Right hindlimb (tissue), 1 donor: Measurements from ENCODE around the gene SOSTDC1.

Experiments
- DNase-seq: peaks from one replicate; pipeline ENCODE4 v3.0.0-alpha.2; 2018

SOSTDC1 gene

DNA sequence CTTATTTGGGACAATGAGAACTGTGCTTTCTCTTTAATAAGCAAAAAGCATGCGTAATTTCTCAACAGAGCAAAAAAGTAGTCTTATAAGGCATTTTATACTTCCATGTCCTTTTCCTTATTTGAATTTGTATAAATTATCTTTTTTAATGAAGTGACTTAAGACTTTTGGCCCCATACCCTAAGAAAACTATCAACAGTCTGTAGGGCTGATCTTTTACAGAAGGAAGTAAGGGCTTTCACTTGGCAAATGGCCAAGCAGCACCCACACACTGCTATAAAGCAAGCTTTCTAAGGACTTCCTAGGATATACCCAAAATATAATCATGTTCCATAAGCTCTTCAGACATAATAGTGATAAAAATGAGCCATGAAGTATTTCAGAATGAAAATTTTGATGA is 47.6 kb downstream of the SOSTDC1 start:
- DNase-seq = no peak

DNA sequence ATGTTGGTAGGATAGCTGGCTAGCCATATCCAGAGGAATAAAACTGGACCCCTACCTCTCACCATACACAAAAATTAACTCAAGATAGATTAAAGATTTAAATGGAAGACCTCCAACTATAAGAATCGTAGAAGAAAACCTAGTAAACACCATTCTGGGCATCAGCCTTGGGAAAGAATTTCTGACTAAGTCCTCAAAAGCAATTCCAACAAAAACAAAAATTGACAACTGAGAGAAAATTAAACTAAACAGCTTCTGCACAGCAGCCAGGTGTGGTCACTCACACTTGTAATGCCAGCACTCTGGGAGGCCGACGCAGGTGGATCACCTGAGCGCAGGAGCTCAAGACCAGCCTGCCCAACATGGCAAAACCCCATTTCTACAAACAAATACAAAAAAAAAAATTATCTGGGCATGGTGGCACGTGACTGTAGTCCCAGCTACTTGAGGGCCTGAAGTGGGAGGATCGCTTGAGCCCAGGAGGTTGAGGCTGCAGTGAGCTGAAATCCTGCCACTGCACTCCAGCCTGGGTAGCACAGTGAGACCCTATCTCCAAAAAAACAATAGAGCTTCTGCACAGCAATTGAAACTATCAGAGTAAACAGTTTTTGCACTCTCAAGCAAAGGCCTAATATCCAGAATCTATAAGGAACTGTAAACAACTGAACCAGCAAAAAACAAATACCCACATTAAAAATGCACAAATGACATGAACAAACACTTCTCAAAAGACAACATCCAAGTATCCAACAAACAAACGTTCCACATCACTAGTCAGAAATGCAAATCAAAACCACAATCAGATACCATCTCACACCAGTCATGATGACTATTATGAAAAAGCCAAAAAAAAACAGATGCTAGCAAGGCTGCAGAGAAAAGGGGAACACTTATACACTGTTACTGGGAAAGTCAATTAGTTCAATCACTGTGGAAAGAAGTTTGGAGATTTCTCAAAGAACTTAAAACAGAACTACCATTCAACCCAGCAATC is 49.0 kb downstream of the SOSTDC1 start:
- DNase-seq = no peak

DNA sequence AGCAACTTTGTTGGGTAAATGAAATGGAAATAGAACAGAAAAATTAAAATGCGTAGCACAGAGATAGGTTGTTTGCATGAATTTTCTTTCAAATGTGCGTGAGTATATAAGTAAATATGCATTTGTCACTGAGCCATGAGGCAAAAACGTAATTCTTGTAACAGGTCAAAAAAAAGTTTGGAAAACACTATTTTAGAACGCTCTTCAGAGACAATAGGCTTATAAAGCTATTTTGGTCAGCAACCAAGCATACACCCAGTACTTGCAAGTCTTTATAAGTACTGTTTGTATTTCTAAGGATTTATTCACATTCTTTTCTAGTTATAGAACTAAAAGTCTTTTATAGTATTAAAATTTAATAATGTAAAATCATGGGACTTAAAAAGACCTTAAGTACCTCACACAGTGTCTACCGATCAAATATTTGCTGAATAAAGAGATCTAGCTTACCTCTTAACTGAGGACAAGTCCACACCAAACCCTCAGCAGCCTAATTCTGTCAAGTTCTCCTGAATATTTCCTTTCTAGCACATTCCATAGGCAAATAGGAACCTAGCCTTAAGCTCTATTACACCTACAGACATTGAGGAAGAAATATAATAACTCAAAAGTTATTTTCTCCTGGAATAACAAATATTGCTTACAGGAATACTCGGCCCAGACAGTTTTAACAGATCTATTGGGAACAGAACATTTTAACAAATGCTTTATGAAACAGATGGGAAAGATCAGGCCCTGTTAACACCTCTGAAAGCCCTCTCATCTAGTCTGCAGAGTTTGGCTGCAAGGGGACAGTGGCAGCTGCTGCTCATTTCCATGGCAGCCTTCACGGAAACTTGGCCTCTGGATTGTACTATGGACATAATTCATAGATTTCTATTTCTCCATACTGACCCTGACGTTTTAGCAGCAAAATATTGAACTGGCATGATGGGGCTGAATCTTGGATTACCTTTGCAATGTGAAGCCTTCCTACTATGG is 53.0 kb downstream of the SOSTDC1 start:
- peak; percentile 84 for DNase-seq
